ENCODE data around the gene CBFA2T2. TPM values are rescaled to one million over a fixed set of nuclear protein-coding genes. Genes with fewer than 3 reads are reported as not detected.

Gene CBFA2T2
- total and polyA plus RNA-seq, 8 donors, result 2.9 to 29.9 (median 12.0) TPM

DNA sequence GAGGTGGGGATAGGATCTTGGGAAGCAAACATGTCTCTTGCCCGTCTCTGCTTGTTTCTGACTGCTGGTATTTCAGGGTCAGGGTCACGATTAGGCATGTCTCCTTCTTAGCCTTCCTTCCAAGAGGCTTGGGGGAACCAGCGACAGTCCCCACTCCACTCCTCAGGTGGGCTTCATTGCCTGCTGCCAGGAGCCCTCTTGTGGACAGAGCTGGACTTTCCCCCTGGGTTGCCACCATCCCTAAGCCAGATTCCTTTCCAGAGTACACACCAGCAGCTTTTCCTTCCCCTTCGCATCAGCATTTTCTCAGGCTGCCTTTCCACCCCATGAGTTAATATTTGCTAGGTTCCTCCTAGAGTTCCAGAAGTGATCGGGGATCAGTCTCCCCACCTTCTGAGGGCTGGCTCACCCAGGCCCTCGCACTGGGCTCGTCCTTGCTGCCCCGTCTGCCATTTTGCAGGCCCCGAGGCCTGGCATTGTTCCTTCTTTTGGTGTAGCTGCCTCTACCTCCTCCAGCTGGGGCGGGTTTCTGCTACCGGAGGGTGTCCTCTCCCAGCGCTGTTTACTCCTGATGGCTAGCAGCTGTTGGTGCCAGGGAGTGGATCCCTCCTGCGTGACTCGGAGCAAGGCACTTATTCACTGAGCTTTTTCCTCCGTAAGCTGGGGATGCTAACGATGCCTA is 163.5 kb downstream of the CBFA2T2 start:
- 21 to 30% (median 27%) methylated on average over 15 to 16 of the region's 16 CpGs for WGBS, 5 donors
- DNase-seq, result peak; percentile 71 to 91
- Histone ChIP-seq H3K4me3 (peak overlapping the region in 3 of 4 donors; percentile 7 to 17 (median 10)), H3K9me3 (no peaks in the 10 kb centered on the region), H3K36me3 (peaks cover 4 to 25% (median 21%) of the 10 kb centered on the region in 4 donors), H3K27ac (peak overlapping the region; percentile 65 to 80 (median 70)), H3K27me3 (no peaks in the 10 kb centered on the region), H3K4me1 (peaks cover 45 to 61% (median 57%) of the 10 kb centered on the region in 4 donors)
- intact Hi-C loops (cut with DNase I; ENCODE audit: low total_unique reads), result no loop called here
- peak in 2 of 3 donors; percentile 41 to 47 for TF ChIP-seq POLR2AphosphoS5 (IDR thresholded peaks at IDR 0.05)
- TF ChIP-seq EP300 (IDR thresholded peaks at IDR 0.05), result no peak
- peak in 6 of 7 experiments; percentile 5 to 79 (median 72) for TF ChIP-seq CTCF (IDR thresholded peaks at IDR 0.05)

- Histone ChIP-seq H3K36me3 (peaks cover 11 to 32% (median 28%) of the 10 kb centered on the region in 4 donors), H3K27me3 (no peaks in the 10 kb centered on the region), H3K9me3 (no peaks in the 10 kb centered on the region), H3K4me3 (no peak overlapping the region), H3K4me1 (peaks cover 39 to 54% (median 50%) of the 10 kb centered on the region in 4 donors), H3K27ac (peak overlapping the region; percentile 65 to 80 (median 70))
- DNase-seq, result peak; percentile 94 to 95
- TF ChIP-seq EP300 (IDR thresholded peaks at IDR 0.05) (no peak), CTCF (IDR thresholded peaks at IDR 0.05) (no peak), POLR2AphosphoS5 (IDR thresholded peaks at IDR 0.05) (peak in 2 of 3 donors; percentile 37 to 72), POLR2A (IDR thresholded peaks at IDR 0.05) (no peak)
- intact Hi-C loops (cut with DNase I; ENCODE audit: low total_unique reads), result no loop called here
- WGBS, 5 donors, result 39 to 75% (median 58%) methylated on average over 4 to 11 of the region's 11 CpGs
These were observed 164.2 kb downstream of the CBFA2T2 start for GRCh38 chr20:33653900-33654596.

- no peaks in the 10 kb centered on the region for H3K9me3 ChIP-seq
- DNase-seq, result peak in 1 of 2 donors; percentile 62
- H3K36me3 ChIP-seq, result peaks cover 18 to 38% (median 34%) of the 10 kb centered on the region in 4 donors
- no peak overlapping the region for H3K4me3 ChIP-seq
- H3K4me1 ChIP-seq, result peaks cover 33 to 48% (median 43%) of the 10 kb centered on the region in 4 donors
- no peak for TF ChIP-seq POLR2AphosphoS5 (IDR thresholded peaks at IDR 0.05)
- no peak for TF ChIP-seq CTCF (IDR thresholded peaks at IDR 0.05)
- TF ChIP-seq POLR2A (IDR thresholded peaks at IDR 0.05), result no peak
- no peak for TF ChIP-seq EP300 (IDR thresholded peaks at IDR 0.05)
- intact Hi-C loops (cut with DNase I; ENCODE audit: low total_unique reads), result loop anchor here (5.0 kb wide), 1 partner anchor 202 kb away; no protein-coding TSS in a partner anchor
- WGBS, 5 donors, result 50 to 67% (median 53%) methylated on average over 14 of the region's 14 CpGs
- peak overlapping the region; percentile 65 to 80 (median 70) for H3K27ac ChIP-seq
- H3K27me3 ChIP-seq, result no peaks in the 10 kb centered on the region
These were observed 164.8 kb downstream of the CBFA2T2 start for GRCh38 chr20:33654680-33655161.

DNA sequence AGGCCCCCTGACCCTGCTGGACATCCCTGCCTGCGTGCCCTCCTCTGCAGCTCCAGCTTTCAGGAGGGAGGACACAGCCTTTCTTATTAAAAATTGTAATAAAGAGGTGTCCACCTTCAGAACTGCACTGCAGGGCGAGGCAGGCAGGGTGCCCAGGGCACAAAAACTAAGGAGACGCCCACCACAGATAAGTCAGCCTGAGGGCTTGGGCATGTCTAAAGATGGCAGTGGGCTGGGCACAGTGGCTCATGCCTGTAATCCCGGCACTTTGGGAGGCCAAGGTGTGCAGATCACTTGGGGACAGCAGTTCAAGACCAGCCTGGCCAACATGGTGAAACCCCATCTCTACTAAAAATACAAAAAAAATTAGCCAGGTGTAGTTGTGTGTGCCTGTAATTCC is 165.3 kb downstream of the CBFA2T2 start:
- H3K4me1 ChIP-seq, result peaks cover 33 to 46% (median 41%) of the 10 kb centered on the region in 4 donors
- TF ChIP-seq POLR2A (IDR thresholded peaks at IDR 0.05) (no peak), POLR2AphosphoS5 (IDR thresholded peaks at IDR 0.05) (no peak), EP300 (IDR thresholded peaks at IDR 0.05) (no peak), CTCF (IDR thresholded peaks at IDR 0.05) (no peak)
- no peaks in the 10 kb centered on the region for H3K27me3 ChIP-seq
- WGBS, 5 donors, result 35 to 58% (median 37%) methylated on average over 4 of the region's 4 CpGs
- DNase-seq, result no peak
- no peak overlapping the region for H3K4me3 ChIP-seq
- H3K36me3 ChIP-seq, result peaks cover 21 to 43% (median 39%) of the 10 kb centered on the region in 4 donors
- peak overlapping the region in 3 of 5 donors; percentile 70 to 80 (median 79) for H3K27ac ChIP-seq
- H3K9me3 ChIP-seq, result no peaks in the 10 kb centered on the region
- intact Hi-C loops (cut with DNase I; ENCODE audit: low total_unique reads), result loop anchor here (5.0 kb wide), 1 partner anchor 203 kb away; no protein-coding TSS in a partner anchor

Measured in stomach (tissue), 9 donors.